ENCODE measurements around the gene RHBDF1.

RHBDF1 gene

DNA sequence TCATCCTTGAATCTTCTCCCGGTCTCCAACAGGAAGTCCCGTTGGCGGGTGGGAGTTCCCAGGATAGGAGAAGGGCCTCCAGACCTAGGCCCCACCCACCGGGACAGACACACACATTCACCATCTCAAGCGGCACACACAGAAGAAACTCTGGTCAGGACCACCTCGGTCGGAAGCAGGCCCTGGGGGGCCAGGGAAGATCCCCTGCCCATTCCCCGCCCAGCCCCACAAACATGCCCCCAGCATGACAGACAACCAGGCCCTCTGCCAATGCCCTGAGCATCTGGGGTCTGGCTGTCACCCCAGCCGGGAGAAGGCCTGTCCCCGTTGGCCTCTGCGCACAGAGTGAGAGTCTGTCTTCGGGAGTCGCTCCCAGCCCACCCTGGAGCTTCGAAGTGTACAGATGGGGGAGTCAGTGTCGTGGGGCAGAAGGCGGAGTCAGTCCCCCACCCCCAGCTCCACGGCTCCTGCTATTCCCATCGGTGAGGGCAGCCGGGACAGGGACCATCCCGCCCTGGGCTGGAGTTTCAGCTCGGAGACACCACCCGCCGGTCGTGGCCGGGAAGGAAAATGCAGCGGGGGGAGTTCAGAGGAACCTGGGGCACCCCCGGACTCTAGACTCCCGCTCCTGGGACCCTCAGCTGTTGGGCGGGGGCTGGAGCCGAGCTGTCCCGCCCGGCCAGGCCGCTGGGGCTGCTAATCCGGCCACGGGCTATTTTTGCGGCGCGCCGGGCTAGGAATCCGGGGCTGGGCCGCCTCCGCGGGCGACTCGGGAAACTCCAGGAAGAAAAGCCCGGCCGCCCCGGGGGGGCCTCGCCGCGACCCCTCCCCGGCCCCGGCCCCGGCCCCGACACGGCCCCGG, 660 bp downstream of the RHBDF1 start:
- no peak for DNase-seq

DNA sequence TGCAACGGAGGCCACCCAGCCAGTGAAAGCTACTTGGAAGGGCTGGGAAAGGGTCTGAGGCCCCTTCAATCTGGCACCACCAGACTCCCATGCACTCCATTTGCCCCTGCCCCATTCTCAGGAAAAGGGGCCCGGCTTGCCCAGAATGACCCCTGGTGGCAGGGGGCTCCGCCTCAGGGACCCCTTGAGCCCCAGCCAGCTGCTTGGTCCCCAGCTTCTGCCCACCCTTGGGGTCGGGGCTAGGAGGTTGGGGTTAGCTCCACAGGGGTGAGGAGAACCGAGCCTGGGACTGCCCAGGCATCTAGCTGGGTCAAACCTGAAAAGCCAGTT, 1.3 kb downstream of the RHBDF1 start:
- DNase-seq, result no peak

- no peak for DNase-seq
Observed at GRCh38 chr16:69181-69580, 3.2 kb downstream of the RHBDF1 start.

DNA sequence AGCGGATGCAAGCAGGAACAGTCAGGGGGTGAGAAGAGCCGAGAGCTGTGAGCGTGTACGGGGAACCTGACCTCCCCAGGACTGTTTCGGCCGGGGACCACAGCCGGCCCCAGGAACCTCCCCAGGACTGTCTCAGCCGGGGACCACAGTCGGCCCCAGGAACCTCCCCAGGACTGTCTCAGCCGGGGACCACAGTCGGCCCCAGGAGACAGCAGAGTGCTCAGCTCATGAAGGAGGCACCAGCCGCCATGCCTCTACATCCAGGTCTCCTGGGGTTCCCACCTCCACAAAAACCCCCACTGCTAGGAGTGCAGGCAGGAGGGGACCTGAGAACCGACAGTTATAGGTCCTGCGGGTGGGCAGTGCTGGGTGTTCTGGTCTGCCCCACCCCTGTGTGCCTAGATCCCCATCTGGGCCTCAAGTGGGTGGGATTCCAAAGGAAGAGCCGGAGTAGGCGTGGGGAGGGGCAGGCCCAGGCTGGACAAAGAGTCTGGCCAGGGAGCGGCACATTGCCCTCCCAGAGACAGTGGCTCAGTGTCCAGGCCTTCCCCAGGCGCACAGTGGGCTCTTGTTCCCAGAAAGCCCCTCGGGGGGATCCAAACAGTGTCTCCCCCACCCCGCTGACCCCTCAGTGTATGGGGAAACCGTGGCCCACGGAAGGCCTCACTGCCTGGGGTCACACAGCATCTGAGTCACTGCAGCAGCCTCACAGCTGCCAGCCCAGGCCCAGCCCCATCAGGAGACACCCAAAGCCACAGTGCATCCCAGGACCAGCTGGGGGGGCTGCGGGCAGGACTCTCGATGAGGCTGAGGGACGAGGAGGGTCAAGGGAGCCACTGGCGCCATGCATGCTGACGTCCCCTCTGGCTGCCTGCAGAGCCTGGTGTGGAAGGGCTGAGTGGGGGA, 4.3 kb downstream of the RHBDF1 start:
- DNase-seq, result no peak

DNA sequence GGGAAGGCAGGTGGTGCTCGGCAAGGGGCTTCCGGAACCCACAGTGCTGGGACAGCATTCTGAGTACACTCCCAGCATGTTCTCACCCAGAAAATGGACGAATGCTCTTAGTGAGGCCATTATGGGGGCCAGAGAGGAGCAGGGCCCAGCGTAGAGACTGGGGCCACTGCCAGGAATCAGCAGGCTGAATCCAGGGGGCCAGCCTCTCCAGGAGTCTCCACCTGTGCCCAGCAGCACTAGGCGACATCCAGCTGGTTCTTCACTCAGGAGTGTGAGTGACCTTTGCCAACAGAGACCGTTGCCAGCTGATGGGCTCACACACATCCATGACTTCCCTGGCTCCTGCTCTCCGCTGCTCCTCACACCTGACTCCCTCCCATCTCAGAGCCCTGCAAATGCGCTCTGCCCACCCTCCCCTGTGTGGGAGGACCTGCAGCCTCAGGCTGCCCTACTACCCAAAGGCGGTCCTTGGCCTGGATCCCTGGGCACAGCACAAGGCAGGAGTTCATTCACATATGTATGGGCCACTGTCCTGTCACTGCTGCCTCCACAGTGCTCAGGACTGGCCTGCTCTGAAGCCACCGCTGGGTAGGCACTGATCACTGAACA, 5.1 kb downstream of the RHBDF1 start:
- DNase-seq, result peak; percentile 54

GRCh38 chr16:66309-67182, 5.9 kb downstream of the RHBDF1 start:
- no peak for DNase-seq

- peak; percentile 35 for DNase-seq
Observed at GRCh38 chr16:65745-66144, 6.7 kb downstream of the RHBDF1 start.

- no peak for DNase-seq
Observed at GRCh38 chr16:64914-65255, 7.5 kb downstream of the RHBDF1 start.

DNA sequence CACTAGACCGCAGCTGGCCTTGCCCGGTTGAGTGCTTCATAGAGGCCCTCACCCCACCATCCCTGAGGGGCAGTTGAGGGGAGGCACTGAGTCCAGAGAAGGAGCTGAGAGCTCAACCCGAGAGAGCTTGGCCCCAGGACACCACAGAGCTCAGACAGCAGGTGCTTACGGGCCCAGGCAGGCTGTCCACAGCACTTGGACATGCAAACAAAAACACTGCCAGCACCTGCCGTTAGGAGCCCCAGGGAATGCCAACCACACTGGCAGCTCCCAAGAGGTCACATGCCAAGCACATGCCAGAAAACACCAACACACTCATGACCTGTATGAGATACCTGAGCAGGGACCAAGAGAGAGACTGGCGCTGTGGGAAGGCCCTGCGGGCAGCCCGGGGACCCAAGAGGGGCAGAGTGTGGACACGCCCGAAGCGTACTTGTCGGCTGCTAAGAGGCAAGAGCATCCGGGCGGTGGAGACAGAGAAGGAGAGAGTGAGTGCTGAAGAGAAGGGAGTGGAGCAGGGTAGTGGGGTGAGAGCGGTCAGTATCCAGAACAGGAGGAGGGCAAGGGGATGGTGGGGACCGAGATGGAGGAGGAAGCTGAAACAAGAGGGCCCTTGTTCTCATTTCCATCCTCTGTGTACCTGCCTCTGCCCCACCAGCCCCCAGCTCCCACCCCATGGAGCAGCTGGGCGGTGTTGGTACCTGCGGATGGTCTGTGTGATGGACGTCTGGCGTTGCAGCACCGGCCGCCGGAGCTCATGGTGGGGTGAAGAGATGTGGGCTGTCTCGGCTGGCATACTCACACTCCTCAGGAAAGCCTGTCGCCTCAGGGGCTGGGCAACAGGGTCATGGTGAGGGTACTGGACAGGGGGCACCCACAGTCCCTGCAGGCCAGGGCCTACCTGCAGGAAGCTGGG, 8.2 kb downstream of the RHBDF1 start:
- peak; percentile 29 for DNase-seq

DNA sequence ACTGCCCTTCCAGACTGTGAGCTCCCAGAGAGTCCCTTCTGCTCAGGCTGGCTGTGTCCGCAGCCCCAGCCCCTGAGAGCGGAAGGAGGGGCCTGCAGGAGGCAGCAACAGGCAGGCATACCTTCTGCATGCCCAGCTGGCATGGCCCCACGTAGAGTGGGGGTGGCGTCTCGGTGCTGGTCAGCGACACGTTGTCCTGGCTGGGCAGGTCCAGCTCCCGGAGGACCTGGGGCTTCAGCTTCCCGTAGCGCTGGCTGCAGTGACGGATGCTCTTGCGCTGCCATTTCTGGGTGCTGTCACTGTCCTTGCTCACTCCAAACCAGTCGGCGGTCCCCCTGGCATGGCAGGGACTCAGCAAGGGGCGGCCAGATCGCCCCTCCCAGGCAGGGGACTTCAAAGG, 9.0 kb downstream of the RHBDF1 start:
- DNase-seq, result no peak

DNA sequence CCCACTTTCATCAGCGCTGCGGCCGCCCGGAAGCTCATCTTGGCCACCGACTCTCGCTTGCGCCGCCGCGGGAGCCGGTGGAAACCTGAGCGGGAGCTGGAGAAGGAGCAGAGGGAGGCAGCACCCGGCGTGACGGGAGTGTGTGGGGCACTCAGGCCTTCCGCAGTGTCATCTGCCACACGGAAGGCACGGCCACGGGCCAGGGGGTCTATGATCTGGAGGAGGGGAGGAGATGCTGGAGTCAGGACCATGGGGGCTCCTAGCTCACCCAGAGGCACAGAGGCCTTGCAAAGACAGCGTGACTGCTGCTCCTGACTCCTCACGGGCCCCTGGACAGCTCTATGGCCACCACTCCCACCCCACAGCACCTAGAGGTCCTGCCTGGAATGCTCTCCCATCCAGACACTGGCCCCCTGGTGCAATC, 9.5 kb downstream of the RHBDF1 start:
- no peak for DNase-seq

- no peak for DNase-seq
Observed at GRCh38 chr16:62283-62967, 10.0 kb downstream of the RHBDF1 start.

DNA sequence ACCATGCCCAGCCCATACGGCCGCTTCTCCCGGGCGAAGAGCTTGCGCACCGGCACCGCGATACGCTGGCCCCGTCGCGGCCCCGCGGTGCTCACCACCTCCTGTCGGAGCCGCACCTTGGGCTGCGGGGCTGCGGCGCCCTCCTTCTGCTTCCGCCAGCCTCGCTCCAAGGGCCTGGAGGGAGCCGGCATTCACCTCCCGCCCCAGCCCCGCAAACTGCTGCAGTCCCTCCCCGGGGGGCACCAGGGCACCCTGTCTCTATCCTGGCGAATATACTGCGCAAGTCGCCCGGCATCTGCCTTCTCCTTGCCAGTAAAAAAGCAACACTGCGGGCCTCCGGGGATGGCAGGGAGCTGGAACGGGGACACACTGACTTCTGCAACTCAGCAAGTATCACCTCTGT, 10.6 kb downstream of the RHBDF1 start:
- no peak for DNase-seq

- DNase-seq, result no peak
Observed at GRCh38 chr16:60929-61878, 11.2 kb downstream of the RHBDF1 start.

DNA sequence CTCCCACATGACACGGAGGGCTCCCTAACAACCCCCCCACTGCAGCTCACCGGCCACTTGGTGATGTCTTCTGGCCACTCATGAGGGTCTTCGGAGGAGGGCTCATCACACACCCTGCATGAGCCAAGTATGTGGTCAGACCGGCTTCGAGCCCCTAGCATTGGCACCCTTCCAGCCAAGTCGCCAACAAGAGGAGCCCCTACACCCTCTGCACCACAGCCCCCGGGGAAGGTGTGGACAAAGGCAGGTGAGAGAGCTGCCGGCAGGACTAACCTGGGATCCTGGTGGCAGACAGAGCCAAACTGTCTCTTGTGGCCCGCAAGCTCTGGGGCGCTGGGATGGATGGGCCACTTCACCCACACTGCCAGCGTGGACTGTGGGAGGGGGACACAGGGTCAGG, 12.3 kb downstream of the RHBDF1 start:
- no peak for DNase-seq

DNA sequence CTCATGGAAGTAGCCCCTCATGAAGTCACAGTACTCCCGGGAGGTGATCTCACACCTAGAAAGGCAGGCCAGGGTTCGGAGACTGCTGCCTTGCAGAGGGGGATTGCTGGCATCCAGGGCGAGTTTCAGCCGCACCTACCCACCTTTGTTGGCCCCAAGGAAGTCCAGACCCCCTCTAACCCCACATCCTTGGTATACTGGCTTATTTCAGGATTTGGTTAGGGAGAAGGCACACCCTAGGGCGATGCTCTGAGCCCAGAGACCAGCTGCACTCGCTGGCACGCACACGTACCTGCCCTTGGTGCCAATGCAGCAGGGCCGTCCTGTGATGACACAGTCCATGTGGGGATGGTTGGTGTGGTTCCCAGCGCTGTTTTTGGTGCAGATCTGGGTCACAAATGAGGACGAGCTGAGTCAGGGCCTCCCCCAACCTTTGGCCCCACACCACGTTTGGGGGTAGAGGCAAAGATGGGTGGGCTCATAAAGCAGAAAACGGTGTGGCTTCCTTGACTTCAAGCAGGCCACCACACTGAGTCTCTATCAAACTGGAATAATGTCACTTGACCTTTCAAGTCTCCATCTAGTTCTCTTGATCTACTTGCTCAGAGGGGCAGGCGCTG, 12.9 kb downstream of the RHBDF1 start:
- DNase-seq, result no peak

- no peak for DNase-seq
Observed at GRCh38 chr16:58491-59439, 13.7 kb downstream of the RHBDF1 start.

GRCh38 chr16:57711-58110, 14.7 kb downstream of the RHBDF1 start:
- DNase-seq, result no peak

Measured in NCI-H1092 (cell line).